NT2/D1 (cell line): ENCODE measurements around the gene FKBP14.

Source experiments
- DNase-seq: peaks from one replicate; pipeline ENCODE4 v3.0.0-alpha.2; 2011; ENCODE audit warnings: low read depth, low spot score
- H3K27me3 ChIP-seq: 2 replicates; pipeline ENCODE4 v1.6.0; 2011; ENCODE audit warnings: mild to moderate bottlenecking; ENCODE audit not compliant: insufficient read length, insufficient read depth
- H3K36me3 ChIP-seq: 2 replicates; pipeline ENCODE4 v1.6.1; 2011; ENCODE audit warnings: mild to moderate bottlenecking, low read length, mixed read lengths; ENCODE audit not compliant: insufficient read depth, insufficient read length
- H3K4me1 ChIP-seq: 2 replicates; pipeline ENCODE4 v1.5.1; 2011; ENCODE audit not compliant: insufficient read depth, insufficient read length
- H3K4me3 ChIP-seq: 2 replicates; pipeline ENCODE4 v1.5.1; 2011; ENCODE audit warnings: low read depth; ENCODE audit not compliant: insufficient read length
- H3K9ac ChIP-seq: 2 replicates; pipeline ENCODE4 v1.6.0; 2011; ENCODE audit warnings: low read depth; ENCODE audit not compliant: insufficient read length
- H3K9me3 ChIP-seq: 2 replicates; pipeline ENCODE4 v1.5.1; 2011; ENCODE audit warnings: mild to moderate bottlenecking, low read length; ENCODE audit not compliant: insufficient read depth
- SUZ12 ChIP-seq: IDR thresholded peaks from 2 replicates; pipeline ENCODE4 v1.6.1; 2011; ENCODE audit not compliant: insufficient read length, insufficient read depth; ENCODE audit errors: extremely low read depth
- YY1 ChIP-seq: IDR thresholded peaks from 2 replicates; pipeline ENCODE4 v1.6.1; 2011; ENCODE audit not compliant: insufficient read length, insufficient read depth
- ZNF274 ChIP-seq: IDR thresholded peaks from 2 replicates; pipeline ENCODE4 v1.6.1; 2011; ENCODE audit warnings: mild to moderate bottlenecking, low read depth, low read length

FKBP14 gene

GRCh38 chr7:29975561-29975960 is 50.9 kb downstream of the FKBP14 start:
- Histone ChIP-seq H3K36me3 (peaks cover 43% of the 10 kb centered on the region), H3K4me1 (no peaks in the 10 kb centered on the region), H3K9me3 (no peaks in the 10 kb centered on the region), H3K4me3 (no peak overlapping the region), H3K9ac (no peak overlapping the region), H3K27me3 (no peaks in the 10 kb centered on the region)
- no peak for TF ChIP-seq SUZ12
- TF ChIP-seq ZNF274 = no peak
- no peak for TF ChIP-seq YY1
- DNase-seq = no peak

- Histone ChIP-seq H3K36me3 (peaks cover 34% of the 10 kb centered on the region), H3K4me3 (no peak overlapping the region), H3K9me3 (no peaks in the 10 kb centered on the region), H3K4me1 (peaks cover 4% of the 10 kb centered on the region), H3K27me3 (no peaks in the 10 kb centered on the region), H3K9ac (no peak overlapping the region)
- TF ChIP-seq YY1 (no peak), SUZ12 (no peak), ZNF274 (no peak)
- DNase-seq = no peak
These were observed 52.2 kb downstream of the FKBP14 start for GRCh38 chr7:29974286-29974685.

GRCh38 chr7:29972315-29972669 is 54.2 kb downstream of the FKBP14 start:
- Histone ChIP-seq H3K27me3 (no peaks in the 10 kb centered on the region), H3K36me3 (peaks cover 36% of the 10 kb centered on the region), H3K9ac (no peak overlapping the region), H3K9me3 (no peaks in the 10 kb centered on the region), H3K4me1 (peaks cover 7% of the 10 kb centered on the region), H3K4me3 (no peak overlapping the region)
- TF ChIP-seq SUZ12 (no peak), ZNF274 (no peak), YY1 (no peak)
- no peak for DNase-seq

- DNase-seq = no peak
- Histone ChIP-seq H3K9me3 (no peaks in the 10 kb centered on the region), H3K4me3 (no peak overlapping the region), H3K27me3 (no peaks in the 10 kb centered on the region), H3K4me1 (peaks cover 7% of the 10 kb centered on the region), H3K36me3 (peaks cover 37% of the 10 kb centered on the region), H3K9ac (no peak overlapping the region)
- TF ChIP-seq ZNF274 (no peak), YY1 (no peak), SUZ12 (no peak)
These were observed 54.8 kb downstream of the FKBP14 start for GRCh38 chr7:29971566-29972314.

GRCh38 chr7:29970158-29970557 is 56.3 kb downstream of the FKBP14 start:
- no peak for TF ChIP-seq ZNF274
- TF ChIP-seq YY1 = no peak
- no peak for TF ChIP-seq SUZ12

GRCh38 chr7:29969738-29970137 is 56.8 kb downstream of the FKBP14 start:
- no peaks in the 10 kb centered on the region for H3K9me3 ChIP-seq
- H3K4me3 ChIP-seq = no peak overlapping the region
- peaks cover 7% of the 10 kb centered on the region for H3K4me1 ChIP-seq
- no peak for TF ChIP-seq ZNF274
- TF ChIP-seq YY1 = no peak
- TF ChIP-seq SUZ12 = no peak
- DNase-seq = no peak
- peaks cover 52% of the 10 kb centered on the region for H3K36me3 ChIP-seq
- H3K27me3 ChIP-seq = no peaks in the 10 kb centered on the region
- H3K9ac ChIP-seq = no peak overlapping the region

More at GRCh38 chr7:29970158-29970557, 56.3 kb downstream of the FKBP14 start:
- Histone ChIP-seq H3K27me3 (no peaks in the 10 kb centered on the region), H3K9me3 (no peaks in the 10 kb centered on the region), H3K9ac (no peak overlapping the region), H3K4me3 (no peak overlapping the region), H3K4me1 (peaks cover 7% of the 10 kb centered on the region), H3K36me3 (peaks cover 48% of the 10 kb centered on the region)
- DNase-seq = no peak

- H3K4me3 ChIP-seq = no peak overlapping the region
- H3K4me1 ChIP-seq = peaks cover 7% of the 10 kb centered on the region
- H3K27me3 ChIP-seq = no peaks in the 10 kb centered on the region
- peaks cover 58% of the 10 kb centered on the region for H3K36me3 ChIP-seq
- TF ChIP-seq SUZ12 (no peak), YY1 (no peak), ZNF274 (no peak)
- no peaks in the 10 kb centered on the region for H3K9me3 ChIP-seq
- no peak for DNase-seq
- no peak overlapping the region for H3K9ac ChIP-seq
These were observed 57.7 kb downstream of the FKBP14 start for GRCh38 chr7:29968683-29969395.
